Esophagus muscularis mucosa (tissue), 4 donors: Measurements from ENCODE around the gene PDCD4. TPM values are rescaled to one million over a fixed set of nuclear protein-coding genes. Genes with fewer than 3 reads are reported as not detected.

Source experiments
- DNase-seq: peaks from one replicate; pipeline ENCODE4 v3.0.0-alpha.2; 2017; ENCODE audit errors: extremely low spot score
- H3K27ac ChIP-seq, 4 donors: fragments of 200-600 bp; sonication (generic); replicated peaks in 1 of 4; 1 replicate in 3 of 4; 2 replicates in 1 of 4; pipeline ENCODE4 v1.5.1; 2016 to 2019; ENCODE audit warnings: mild to moderate bottlenecking in 1 of 4
- H3K27me3 ChIP-seq, 4 donors: fragments of 200-600 bp; sonication (generic); one replicate each; pipeline versions ENCODE4 v1.5.1 to v1.6.0; 2016 to 2019
- H3K36me3 ChIP-seq, 4 donors: fragments of 200-600 bp; sonication (generic); one replicate each; pipeline ENCODE4 v1.5.1; 2016 to 2019
- H3K4me1 ChIP-seq, 4 donors: fragments of 200-600 bp; sonication (generic); one replicate each; pipeline ENCODE4 v1.5.1; 2016 to 2019
- H3K4me3 ChIP-seq, 4 donors: fragments of 200-600 bp; sonication (generic); 1 replicate in 2 of 4; 2 replicates in 2 of 4; pipeline ENCODE4 v1.5.1; 2016 to 2019; ENCODE audit warnings: mild to moderate bottlenecking in 4 of 4, moderate library complexity in 1 of 4
- H3K9me3 ChIP-seq, 4 donors: fragments of 200-600 bp; sonication (generic); 1 replicate in 3 of 4; 2 replicates in 1 of 4; pipeline ENCODE4 v1.5.1; 2016 to 2019
- CTCF ChIP-seq, 3 experiments: fragments of 200-600 bp in 2 of 3; fragments of 450-650 bp in 1 of 3; sonication (generic) in 2 of 3; IDR thresholded peaks; one replicate each; pipeline ENCODE4 v1.5.1; 2017 to 2019; ENCODE audit warnings: antibody characterized with exemption in 3 of 3, mild to moderate bottlenecking in 2 of 3, moderate library complexity in 1 of 3
- EP300 ChIP-seq: sonication (generic); formaldehyde crosslinking; IDR thresholded peaks from one replicate; pipeline ENCODE4 v1.6.1; 2017; ENCODE audit warnings: antibody characterized with exemption
- POLR2A ChIP-seq: fragments of 450-650 bp; IDR thresholded peaks from one replicate; pipeline ENCODE4 v1.6.1; 2017; ENCODE audit warnings: antibody characterized with exemption, moderate library complexity, mild to moderate bottlenecking, low read depth
- POLR2AphosphoS5 ChIP-seq, 2 donors: sonication (generic); formaldehyde crosslinking; IDR thresholded peaks; one replicate each; pipeline ENCODE4 v1.6.1; 2017; ENCODE audit warnings: antibody characterized with exemption in 2 of 2
- WGBS: methylation state at CpG from one replicate; pipeline ENCODE4 v1.1.5; 2018; 5-methylcytosine and 5-hydroxymethylcytosine counted together
- intact Hi-C: fragments of 100-400 bp; cut with DNase I; formaldehyde crosslinking; loops from one replicate; pipeline ENCODE4 v1.15.1; 2023
- total RNA-seq, 4 donors: library from RNA; depleted of rRNA; stranded (reverse); fragments of >200 nt; gene quantifications; one replicate each; pipeline versions ENCODE4 v1.1.0 to v1.2.1, GENCODE V29; 2016

The PDCD4 gene
- total RNA-seq, 4 donors from 2014 or later: 65.6 to 97.7 (median 78.3) TPM

DNA sequence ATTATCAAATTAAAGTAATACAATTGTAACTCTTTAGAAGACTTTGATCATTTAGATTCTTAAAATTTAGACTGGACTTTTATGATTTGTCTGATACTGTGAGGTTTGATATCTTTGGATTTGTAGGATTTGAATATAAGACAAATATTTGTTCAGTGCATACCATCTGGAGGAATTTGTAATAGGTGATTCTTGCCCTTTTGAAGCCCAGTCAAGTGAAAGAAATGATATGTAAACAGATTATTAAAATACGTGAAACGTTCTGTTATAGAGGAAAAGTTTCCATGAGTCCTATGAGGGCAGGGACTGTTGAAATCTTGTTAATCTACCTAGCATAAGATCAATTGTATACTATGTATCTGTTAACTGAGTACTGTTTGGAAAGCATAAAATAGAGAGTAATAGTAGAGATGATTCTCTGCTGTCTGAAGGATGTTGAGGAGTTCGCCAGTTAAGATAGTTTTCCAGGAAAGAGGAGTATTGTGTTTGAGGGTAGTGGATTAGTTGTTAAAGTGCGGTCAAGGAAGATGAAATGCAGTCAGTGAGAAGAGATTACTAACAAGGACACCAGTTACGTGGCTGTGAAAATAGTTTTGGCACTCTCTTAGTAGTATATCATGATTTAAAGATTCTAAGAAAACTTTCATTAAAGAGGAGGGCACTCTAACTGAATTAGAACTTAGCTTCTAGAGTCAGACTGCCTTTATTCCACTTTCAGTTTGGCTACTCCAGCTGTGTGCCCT, 14.4 kb downstream of the PDCD4 start:
- TF ChIP-seq POLR2AphosphoS5 (IDR thresholded peaks at IDR 0.05) (no peak), CTCF (IDR thresholded peaks at IDR 0.05) (no peak), EP300 (no peak)
- WGBS: 46% methylated on average over 5 of the region's 5 CpGs
- H3K27me3 ChIP-seq: no peaks in the 10 kb centered on the region
- intact Hi-C loops: no loop called here
- peaks cover 0 to 46% (median 32%) of the 10 kb centered on the region in 4 donors for H3K4me1 ChIP-seq
- no peaks in the 10 kb centered on the region for H3K9me3 ChIP-seq
- H3K36me3 ChIP-seq: peaks cover 8 to 80% (median 43%) of the 10 kb centered on the region in 4 donors
- H3K4me3 ChIP-seq: no peak overlapping the region
- no peak for DNase-seq
- peak overlapping the region; percentile 25 to 70 (median 62) for H3K27ac ChIP-seq

DNA sequence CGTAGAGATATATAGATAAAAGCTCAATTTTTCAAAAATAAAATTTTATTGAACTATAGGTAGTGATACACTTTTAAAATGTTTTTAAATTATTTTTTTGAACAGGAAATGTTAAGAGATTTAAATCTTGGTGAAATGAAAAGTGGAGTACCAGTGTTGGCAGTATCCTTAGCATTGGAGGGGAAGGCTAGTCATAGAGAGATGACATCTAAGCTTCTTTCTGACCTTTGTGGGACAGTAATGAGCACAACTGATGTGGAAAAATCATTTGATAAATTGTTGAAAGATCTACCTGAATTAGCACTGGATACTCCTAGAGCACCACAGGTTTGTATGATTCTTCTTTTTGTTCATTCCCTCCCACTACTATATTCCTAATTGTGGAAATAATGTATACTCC, 15.8 kb downstream of the PDCD4 start:
- no peak for TF ChIP-seq POLR2A
- no peak for TF ChIP-seq EP300
- TF ChIP-seq POLR2AphosphoS5 (IDR thresholded peaks at IDR 0.05): no peak
- no peak for TF ChIP-seq CTCF (IDR thresholded peaks at IDR 0.05)
- Histone ChIP-seq H3K4me3 (no peak overlapping the region), H3K4me1 (peaks cover 0 to 39% (median 34%) of the 10 kb centered on the region in 4 donors), H3K27ac (no peak overlapping the region), H3K27me3 (no peaks in the 10 kb centered on the region), H3K36me3 (peaks cover 8 to 71% (median 39%) of the 10 kb centered on the region in 4 donors), H3K9me3 (no peaks in the 10 kb centered on the region)
- no peak for DNase-seq
- WGBS: 98% methylated on average over 1 of the region's 1 CpG
- intact Hi-C loops: no loop called here

- Histone ChIP-seq H3K36me3 (peaks cover 8 to 67% (median 39%) of the 10 kb centered on the region in 4 donors), H3K4me3 (no peak overlapping the region), H3K4me1 (peaks cover 0 to 37% (median 31%) of the 10 kb centered on the region in 4 donors), H3K9me3 (no peaks in the 10 kb centered on the region), H3K27me3 (no peaks in the 10 kb centered on the region), H3K27ac (peak overlapping the region in 2 of 4 donors; percentile 7 to 42)
- no peak for TF ChIP-seq POLR2A
- TF ChIP-seq POLR2AphosphoS5 (IDR thresholded peaks at IDR 0.05): no peak
- TF ChIP-seq CTCF (IDR thresholded peaks at IDR 0.05): no peak
- no peak for TF ChIP-seq EP300
- WGBS: 70% methylated on average over 3 of the region's 3 CpGs
- no peak for DNase-seq
- intact Hi-C loops: loop anchor here (5.0 kb wide), 1 partner anchor 90 kb away; no protein-coding TSS in a partner anchor
Observed at GRCh38 chr10:110892602-110893288, 21.0 kb downstream of the PDCD4 start.

DNA sequence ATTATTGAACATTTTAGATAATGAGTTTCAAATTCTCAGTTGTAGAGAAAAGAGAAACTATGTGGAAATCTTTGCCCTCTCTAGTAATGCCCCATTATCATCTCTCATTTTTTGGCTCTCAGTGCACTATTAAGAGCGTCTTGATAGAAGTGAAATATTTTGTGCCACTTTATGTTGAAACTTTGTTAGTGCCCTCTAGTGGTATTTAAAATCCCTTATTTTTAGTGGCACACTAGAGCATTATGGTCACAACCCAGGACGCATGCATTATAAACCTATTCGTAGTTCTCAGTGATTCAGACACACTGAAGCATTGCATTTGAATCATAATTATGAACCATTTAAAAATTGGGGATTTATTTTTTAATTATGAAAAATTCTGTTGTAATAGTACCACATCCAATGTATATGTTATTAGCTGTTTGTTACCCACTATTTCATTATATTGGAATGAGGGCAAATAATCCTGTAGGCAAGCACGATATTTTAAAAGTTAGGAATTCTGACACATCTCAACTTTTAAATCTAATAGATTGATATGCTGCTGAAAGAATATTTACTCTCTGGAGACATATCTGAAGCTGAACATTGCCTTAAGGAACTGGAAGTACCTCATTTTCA, 21.9 kb downstream of the PDCD4 start:
- Histone ChIP-seq H3K9me3 (no peaks in the 10 kb centered on the region), H3K4me1 (peaks cover 0 to 37% (median 31%) of the 10 kb centered on the region in 4 donors), H3K36me3 (peaks cover 8 to 67% (median 39%) of the 10 kb centered on the region in 4 donors), H3K4me3 (no peak overlapping the region), H3K27me3 (no peaks in the 10 kb centered on the region), H3K27ac (peak overlapping the region in 1 of 4 donors; percentile 22)
- DNase-seq: no peak
- intact Hi-C loops: loop anchor here (5.0 kb wide), 1 partner anchor 91 kb away; no protein-coding TSS in a partner anchor
- TF ChIP-seq EP300 (no peak), CTCF (IDR thresholded peaks at IDR 0.05) (peak; percentile 61 to 72 (median 70))
- WGBS: 17% methylated on average over 4 of the region's 4 CpGs
